Stimulated activated CD4-positive, alpha-beta T cell treated with anti-CD3 and anti-CD28 coated beads, Interleukin-1b, Interleukin-23, amount 100 ng/mL, for 4 hours (primary cell): ENCODE data around the gene PDZD7.
"Not testable (repeated sequence)": the region's sequence is repeated elsewhere in the genome, so short reads cannot be mapped to it uniquely, and the experiment has no call there.

ENCODE experiments used
- DNase-seq, 2 donors: peaks; one replicate each; pipeline ENCODE4 v3.0.0-alpha.2; 2020; ENCODE audit warnings: low read depth in 2 of 2

Gene PDZD7

GRCh38 chr10:100983868-100984671 is 46.9 kb downstream of the PDZD7 start:
- DNase-seq: no peak

- DNase-seq: no peak
Observed at GRCh38 chr10:100982916-100983830, 47.8 kb downstream of the PDZD7 start.

- DNase-seq: no peak
Observed at GRCh38 chr10:100981178-100981772, 49.7 kb downstream of the PDZD7 start.

- no peak for DNase-seq
Observed at GRCh38 chr10:100980711-100981110, 50.2 kb downstream of the PDZD7 start.

GRCh38 chr10:100980311-100980710 is 50.6 kb downstream of the PDZD7 start:
- DNase-seq: no peak

GRCh38 chr10:100979791-100980272 is 51.1 kb downstream of the PDZD7 start:
- DNase-seq: no peak

GRCh38 chr10:100978901-100979195 is 52.1 kb downstream of the PDZD7 start:
- DNase-seq: no peak

- DNase-seq: no peak
Observed at GRCh38 chr10:100978121-100978900, 52.6 kb downstream of the PDZD7 start.

- DNase-seq: no peak
Observed at GRCh38 chr10:100977436-100977835, 53.5 kb downstream of the PDZD7 start.

GRCh38 chr10:100976906-100977305 is 54.0 kb downstream of the PDZD7 start:
- DNase-seq: no peak

GRCh38 chr10:100975397-100975796 is 55.5 kb downstream of the PDZD7 start:
- DNase-seq: not testable (repeated sequence)

- DNase-seq: no peak
Observed at GRCh38 chr10:100972904-100973535, 57.9 kb downstream of the PDZD7 start.

GRCh38 chr10:100972115-100972903 is 58.6 kb downstream of the PDZD7 start:
- DNase-seq: no peak

GRCh38 chr10:100970914-100971811 is 59.8 kb downstream of the PDZD7 start:
- no peak for DNase-seq

- DNase-seq: peak in 1 of 2 donors; percentile 13
Observed at GRCh38 chr10:100970076-100970913, 60.6 kb downstream of the PDZD7 start.

- peak; percentile 34 to 42 for DNase-seq
Observed at GRCh38 chr10:100969187-100970075, 61.5 kb downstream of the PDZD7 start, which contains the start of gene SEMA4G. SEMA4G (plus strand) TSS chr10:100969504; CDS start chr10:100972913, 3,409 bp downstream.

- no peak for DNase-seq
Observed at GRCh38 chr10:100968863-100969186, 62.1 kb downstream of the PDZD7 start.
